Omental fat pad (tissue), 4 donors: Measurements from ENCODE around the gene FAM83E. TPM values are rescaled to one million over a fixed set of nuclear protein-coding genes. Genes with fewer than 3 reads are reported as not detected.
A peak's percentile ranks its signal among the peaks of the same experiment; 100 is the strongest.

Source experiments
- ATAC-seq: fragments of 150-250 bp; one replicate; pipeline ENCODE4 v1.9.1; 2016; ENCODE audit warnings: mild to moderate bottlenecking, moderate library complexity; ENCODE audit not compliant: low FRiP score
- DNase-seq: peaks from one replicate; pipeline ENCODE4 v3.0.0-alpha.2; 2019; ENCODE audit warnings: low spot score
- total RNA-seq, 4 donors: library from RNA; depleted of rRNA; stranded (reverse); fragments of >200 nt; gene quantifications; one replicate each; pipeline ENCODE4 v1.1.0, GENCODE V29; 2016
- TF ChIP-seq, protein P1 (sequence below), 3 donors: fragments of 450-650 bp; IDR thresholded peaks; one replicate each; pipeline ENCODE4 v1.5.1; 2016 to 2017; ENCODE audit warnings: antibody characterized with exemption in 3 of 3, mild to moderate bottlenecking in 3 of 3, moderate library complexity in 2 of 3

The FAM83E gene
- 1 to 10 TPM in 1 of 4 donors, under 1 TPM in 1, not detected in 2; 0.47 to 1.3 TPM for total RNA-seq

DNA sequence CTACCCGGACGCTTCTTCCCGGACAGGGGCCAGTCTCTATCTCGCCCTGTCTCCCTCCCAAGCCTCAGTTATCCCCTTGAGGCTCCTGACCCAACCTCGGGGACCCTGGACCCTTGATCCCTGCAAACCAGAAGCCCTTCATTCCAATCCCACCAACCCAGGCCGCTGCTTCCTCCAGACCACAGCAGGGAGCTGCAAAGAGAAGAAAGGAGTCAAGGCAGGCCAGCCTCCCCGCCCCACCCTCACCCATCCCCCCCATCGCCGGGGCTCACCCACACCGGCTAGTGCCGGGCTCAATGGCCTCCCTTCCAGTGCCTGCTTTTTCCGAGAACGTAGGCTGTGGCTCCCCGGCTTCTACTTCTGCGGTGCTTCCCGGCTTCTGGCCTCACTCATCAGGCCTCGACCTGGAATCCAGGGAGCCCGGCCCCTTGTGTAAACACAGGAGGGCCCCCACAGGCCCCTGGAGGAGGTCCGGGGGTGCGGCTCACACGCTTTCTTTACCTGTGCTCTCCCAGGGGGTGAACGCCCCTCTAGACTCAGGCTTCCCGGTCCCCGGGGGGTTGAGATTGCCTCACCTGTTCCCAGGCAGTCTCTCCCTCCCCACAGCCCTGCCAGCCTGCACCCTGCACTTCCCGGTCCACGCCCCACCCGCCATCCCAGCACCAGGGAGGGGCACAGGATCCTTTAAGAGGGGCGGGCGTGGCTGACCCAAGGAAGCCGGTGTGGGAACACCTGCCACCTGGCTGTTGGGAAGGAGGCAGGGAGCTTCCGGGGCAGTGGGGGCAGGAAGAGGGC, at the start of gene FAM83E:
Gene FAM83E, minus strand, starts transcription at position 641 of the 795 bp plus-strand sequence. CDS start 1,704 bp downstream, outside the sequence.
- DNase-seq: no peak
- TF ChIP-seq, protein P1, sequence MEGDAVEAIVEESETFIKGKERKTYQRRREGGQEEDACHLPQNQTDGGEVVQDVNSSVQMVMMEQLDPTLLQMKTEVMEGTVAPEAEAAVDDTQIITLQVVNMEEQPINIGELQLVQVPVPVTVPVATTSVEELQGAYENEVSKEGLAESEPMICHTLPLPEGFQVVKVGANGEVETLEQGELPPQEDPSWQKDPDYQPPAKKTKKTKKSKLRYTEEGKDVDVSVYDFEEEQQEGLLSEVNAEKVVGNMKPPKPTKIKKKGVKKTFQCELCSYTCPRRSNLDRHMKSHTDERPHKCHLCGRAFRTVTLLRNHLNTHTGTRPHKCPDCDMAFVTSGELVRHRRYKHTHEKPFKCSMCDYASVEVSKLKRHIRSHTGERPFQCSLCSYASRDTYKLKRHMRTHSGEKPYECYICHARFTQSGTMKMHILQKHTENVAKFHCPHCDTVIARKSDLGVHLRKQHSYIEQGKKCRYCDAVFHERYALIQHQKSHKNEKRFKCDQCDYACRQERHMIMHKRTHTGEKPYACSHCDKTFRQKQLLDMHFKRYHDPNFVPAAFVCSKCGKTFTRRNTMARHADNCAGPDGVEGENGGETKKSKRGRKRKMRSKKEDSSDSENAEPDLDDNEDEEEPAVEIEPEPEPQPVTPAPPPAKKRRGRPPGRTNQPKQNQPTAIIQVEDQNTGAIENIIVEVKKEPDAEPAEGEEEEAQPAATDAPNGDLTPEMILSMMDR (IDR thresholded peaks at IDR 0.05): no peak
- no peak for ATAC-seq

DNA sequence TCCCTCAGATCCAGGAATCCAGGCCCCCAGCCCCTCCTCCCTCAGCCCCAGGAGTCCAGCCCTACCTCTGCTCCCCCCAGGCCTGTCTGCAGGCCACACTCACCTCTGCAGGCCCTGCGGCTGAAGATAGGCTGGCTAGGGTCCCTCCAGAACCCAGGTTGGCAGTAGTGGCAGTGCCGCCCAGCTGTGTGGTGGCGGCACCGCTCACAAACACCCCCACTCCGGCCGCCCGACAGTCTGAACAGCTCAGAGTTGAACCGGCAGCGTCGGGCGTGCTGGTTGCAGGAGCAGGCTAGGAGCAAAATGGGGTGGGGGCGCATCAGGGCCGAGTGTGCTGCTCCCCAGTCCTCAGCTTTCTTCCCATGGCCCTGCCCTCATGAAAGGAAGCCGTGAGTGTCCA, 49.6 kb upstream of the FAM83E start:
- ATAC-seq (no peak), DNase-seq (no peak)
- TF ChIP-seq, protein P1 (IDR thresholded peaks at IDR 0.05): no peak

DNA sequence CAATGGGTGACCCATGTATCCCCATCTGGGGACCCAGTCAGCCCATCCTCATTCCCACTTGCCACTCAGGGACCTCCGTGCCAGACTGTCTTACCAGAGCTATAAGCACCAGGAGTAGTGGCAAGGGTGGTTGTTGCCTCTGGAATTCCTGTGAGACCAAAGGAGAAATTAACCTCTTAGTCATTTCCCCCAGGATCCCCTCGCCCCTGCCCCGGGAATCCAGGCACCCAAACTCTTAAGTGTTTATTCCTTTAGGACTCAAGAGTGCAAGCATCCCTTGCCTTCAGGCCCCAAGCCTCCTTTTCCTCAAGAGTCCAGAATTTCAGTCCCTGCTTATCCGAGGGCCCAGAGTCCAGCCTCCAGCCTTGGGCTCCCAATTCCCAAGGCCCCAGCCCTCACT, 48.8 kb upstream of the FAM83E start:
- DNase-seq (no peak), ATAC-seq (no peak)
- TF ChIP-seq, protein P1 (IDR thresholded peaks at IDR 0.05): no peak

DNA sequence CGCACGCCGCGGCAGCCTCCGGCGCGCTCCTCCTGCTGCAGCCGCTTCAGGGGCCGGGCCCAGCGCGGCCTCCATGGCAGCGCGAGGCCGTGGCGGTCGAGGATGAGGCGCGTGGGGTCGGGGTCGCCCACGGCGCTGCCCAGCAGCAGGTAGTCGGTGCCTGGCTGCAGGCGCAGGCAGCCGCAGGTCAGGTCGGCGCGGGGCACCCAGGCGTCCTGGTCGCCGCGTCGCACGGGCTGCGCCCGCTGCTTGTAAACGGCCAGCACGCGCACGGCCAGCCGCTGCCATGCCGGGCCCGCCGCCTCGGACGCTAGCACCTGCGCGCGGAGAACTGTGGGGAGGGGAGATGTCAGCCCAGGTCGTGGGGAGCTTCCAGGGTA, 46.8 kb upstream of the FAM83E start:
- DNase-seq (no peak), ATAC-seq (no peak)
- TF ChIP-seq, protein P1 (IDR thresholded peaks at IDR 0.05): no peak

DNA sequence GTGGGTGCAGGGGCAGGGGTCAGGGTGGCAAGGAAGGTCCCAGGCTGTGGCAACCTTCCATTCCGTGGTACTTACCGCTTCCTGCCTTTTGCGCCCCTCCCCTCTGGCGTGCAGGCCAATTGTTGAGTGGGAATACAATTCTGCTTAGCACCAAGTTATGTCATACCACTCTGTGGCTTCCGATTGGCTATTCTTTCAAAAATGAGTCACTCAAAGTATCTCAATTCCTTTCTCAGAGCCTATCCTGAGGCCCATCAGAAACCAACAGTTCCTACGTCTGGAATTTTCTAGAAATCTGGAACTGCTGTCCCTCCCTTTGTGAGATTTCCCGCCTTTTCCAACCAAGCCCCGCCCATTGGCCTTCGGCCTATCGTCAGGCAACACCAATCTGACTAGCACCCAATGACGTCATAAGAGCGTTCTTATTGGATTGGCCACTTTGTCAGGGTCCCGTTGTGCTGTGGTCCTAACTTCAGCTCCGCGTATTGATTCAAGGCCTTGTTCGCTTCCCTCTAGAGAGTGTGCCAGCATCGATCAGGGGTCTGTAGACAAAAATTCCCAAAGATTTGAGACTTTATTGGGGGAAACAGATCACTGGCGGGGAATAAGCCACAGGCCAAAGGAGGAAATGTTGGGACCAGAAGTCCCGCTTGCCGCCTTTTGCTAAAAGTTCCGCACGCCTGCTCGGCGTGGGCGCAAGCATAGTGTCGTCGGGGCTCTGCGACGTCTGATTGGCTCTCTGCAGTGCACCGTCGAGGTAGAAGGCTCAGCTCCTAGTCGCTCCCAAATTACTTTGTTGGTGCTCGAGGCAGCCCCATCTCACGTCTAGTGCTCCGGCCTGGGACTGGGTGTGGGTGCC, 46.2 kb upstream of the FAM83E start:
- TF ChIP-seq, protein P1 (IDR thresholded peaks at IDR 0.05): no peak
- ATAC-seq: peak; percentile 75
- peak; percentile 66 for DNase-seq

DNA sequence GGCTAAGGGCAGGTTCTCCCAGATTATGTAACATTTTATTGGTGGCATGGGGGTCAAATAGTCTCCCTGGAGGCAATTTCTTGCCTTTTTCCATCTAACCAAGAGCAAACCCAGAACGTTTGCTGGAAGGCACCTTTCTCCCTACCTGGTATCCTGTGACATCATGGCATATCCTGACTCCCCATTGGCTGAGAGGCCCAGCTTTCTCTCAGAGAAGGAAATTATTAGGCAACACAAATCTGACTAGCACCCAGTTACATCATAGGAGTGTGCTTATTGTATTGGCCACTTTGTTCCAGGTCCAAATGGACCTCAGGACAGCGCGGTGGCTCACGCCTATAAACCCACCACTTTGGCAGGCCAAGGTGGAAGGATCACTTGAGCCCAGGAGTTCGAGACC, 44.9 kb upstream of the FAM83E start:
- DNase-seq (no peak), ATAC-seq (no peak)
- TF ChIP-seq, protein P1 (IDR thresholded peaks at IDR 0.05): no peak
